Panc1 (cell line): ENCODE results near the gene MRAS. TPM values are rescaled to one million over a fixed set of nuclear protein-coding genes. Genes with fewer than 3 reads are reported as not detected.
A peak's percentile ranks its signal among the peaks of the same experiment; 100 is the strongest.

Experiments used
- ATAC-seq: fragments of 200-7000 bp; cut with Tn5 transposase; 2 replicates; pipeline ENCODE4 v1.9.1; 2020; ENCODE audit warnings: mild to moderate bottlenecking, moderate library complexity
- BruUV-seq: library from RNA; stranded (reverse); fragments of 400-500 nt; replicated peaks from 2 replicates; lab custom pipeline; 2021; lab: Mats Ljungman, UMichigan
- CTCF ChIA-PET: fragments of 300-600 bp; sonication (Branson Sonifier 250); formaldehyde crosslinking; loops from one replicate; lab custom pipeline; 2022; ENCODE audit warnings: antibody characterized with exemption; lab: Charles Lee
- POLR2A ChIA-PET: fragments of 300-600 bp; sonication (Branson Sonifier 250); formaldehyde crosslinking; loops from one replicate; lab custom pipeline; 2022; ENCODE audit warnings: antibody characterized with exemption; lab: Charles Lee
- DNase-seq: peaks from one replicate; pipeline ENCODE4 v3.0.0-alpha.2; 2010; ENCODE audit warnings: low read depth, low spot score
- H3K27ac ChIP-seq: 2 replicates; pipeline ENCODE4 v1.5.1; 2011; ENCODE audit warnings: mild to moderate bottlenecking, low read length, inconsistent platforms
- H3K27me3 ChIP-seq: fragments of 200-500 bp; sonication (Bioruptor generic); 2 replicates; pipeline ENCODE4 v1.6.0; 2014; ENCODE audit warnings: low read length, inconsistent platforms; ENCODE audit not compliant: control insufficient read depth, insufficient read depth
- H3K36me3 ChIP-seq: fragments of 200-500 bp; sonication (Bioruptor generic); 2 replicates; pipeline ENCODE4 v1.5.1; 2014; ENCODE audit warnings: inconsistent platforms, mild to moderate bottlenecking, low read length, moderate library complexity; ENCODE audit not compliant: control insufficient read depth, insufficient read depth
- H3K4me1 ChIP-seq: 2 replicates; pipeline ENCODE4 v1.5.1; 2011; ENCODE audit warnings: inconsistent platforms, mild to moderate bottlenecking, low read length, moderate library complexity; ENCODE audit not compliant: control insufficient read depth, insufficient read depth
- H3K4me3 ChIP-seq, 2 experiments: 2 replicates each; pipeline ENCODE4 v1.5.1; 2011 to 2012; ENCODE audit warnings: low read depth in 2 of 2, low read length in 2 of 2, mild to moderate bottlenecking in 2 of 2, inconsistent platforms in 1 of 2, moderate library complexity in 1 of 2
- H3K9me3 ChIP-seq: fragments of 200-500 bp; sonication (Bioruptor generic); 2 replicates; pipeline ENCODE4 v1.5.1; 2014; ENCODE audit warnings: low read depth, mild to moderate bottlenecking, inconsistent platforms, low read length, moderate library complexity; ENCODE audit not compliant: control insufficient read depth, insufficient read depth
- POLR2AphosphoS5 ChIP-seq: IDR thresholded peaks from 2 replicates; pipeline ENCODE4 v1.6.1; 2012; ENCODE audit warnings: mild to moderate bottlenecking, low read depth, low read length, moderate library complexity
- SIN3A ChIP-seq: IDR thresholded peaks from 2 replicates; pipeline ENCODE4 v1.6.1; 2012; ENCODE audit warnings: low read depth, mild to moderate bottlenecking, low read length, moderate library complexity, borderline replicate concordance; ENCODE audit not compliant: insufficient read depth
- TCF7L2 ChIP-seq: IDR thresholded peaks from 2 replicates; pipeline ENCODE4 v1.6.1; 2011; ENCODE audit warnings: mild to moderate bottlenecking, low read depth, low read length, inconsistent platforms
- in situ Hi-C: cut with HindIII; loops from 2 replicates; pipeline ENCODE4 v1.10.0; 2016; ENCODE audit warnings: low sequenced_read_pairs, low pct_unique_long_range_greater_than_20kb
- intact Hi-C: fragments of 100-400 bp; cut with micrococcal nuclease; formaldehyde crosslinking; loops from one replicate; pipeline ENCODE4 v1.10.0; 2022; ENCODE audit not compliant: unreplicated experiment
- total RNA-seq: library from RNA; stranded (reverse); gene quantifications from one replicate; pipeline ENCODE4 v1.2.1, GENCODE V29; 2021; ENCODE audit not compliant: unreplicated experiment
- TF ChIP-seq, protein P1 (sequence below), 2 experiments: IDR thresholded peaks; 2 replicates each; pipeline ENCODE4 v1.6.1; 2011 to 2012; ENCODE audit warnings: low read depth in 2 of 2, control low read depth in 1 of 2, low read length in 1 of 2, mild to moderate bottlenecking in 1 of 2, moderate library complexity in 1 of 2; ENCODE audit not compliant: insufficient read depth in 1 of 2
- TF ChIP-seq, protein P2 (sequence below): fragments of 450-650 bp; IDR thresholded peaks from 2 replicates; pipeline ENCODE4 v1.5.1; 2017; ENCODE audit warnings: mild to moderate bottlenecking

MRAS gene
- total RNA-seq, 1 experiment from 2014 or later: 14.2 TPM

DNA sequence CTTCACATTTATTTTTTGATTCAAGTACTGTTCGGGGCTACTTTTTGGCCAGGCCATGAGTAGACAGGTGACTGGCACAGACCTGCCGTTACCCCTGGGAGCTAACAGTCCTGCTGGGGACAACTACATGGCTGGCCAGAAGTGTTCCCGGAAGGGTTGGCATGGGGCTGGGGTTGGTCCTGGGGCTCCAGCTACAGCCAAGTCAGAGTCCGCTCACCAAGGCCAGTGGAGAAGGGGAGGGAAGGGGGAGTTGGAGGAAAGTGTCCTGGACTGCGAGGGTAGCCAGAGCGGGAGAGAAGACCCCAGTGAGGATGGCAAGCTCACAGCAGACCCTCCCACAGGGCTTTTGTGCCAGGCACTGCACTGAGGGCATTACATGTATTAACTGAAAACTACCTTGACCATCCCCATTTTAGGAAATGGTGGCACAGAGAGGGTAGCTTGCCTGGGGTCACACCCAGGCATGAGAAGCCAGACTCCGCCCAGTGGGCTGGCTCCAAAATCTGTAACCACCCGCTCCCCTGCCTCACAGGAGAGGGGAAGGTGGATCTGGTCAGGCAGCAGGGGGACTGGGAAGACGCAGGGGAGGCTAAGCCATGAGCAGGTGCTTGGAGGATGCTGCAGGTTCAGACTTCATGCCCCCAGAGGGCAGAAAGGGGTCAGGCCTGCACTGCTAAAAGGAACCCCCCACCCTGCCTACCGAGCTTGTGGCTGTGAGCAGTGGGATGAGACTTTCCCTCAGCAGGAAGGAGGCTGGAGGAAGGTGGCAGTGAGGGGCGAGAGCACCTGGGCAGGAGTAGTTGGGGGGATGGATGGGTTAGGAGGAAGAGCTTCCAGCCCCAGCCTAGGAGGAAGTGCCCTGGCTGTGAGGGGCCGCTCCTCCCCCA lies 47.7 kb downstream of the MRAS start:
- no peak overlapping the region for H3K27ac ChIP-seq
- POLR2A ChIA-PET: no interaction called here
- TF ChIP-seq SIN3A: no peak
- TF ChIP-seq, protein P1, sequence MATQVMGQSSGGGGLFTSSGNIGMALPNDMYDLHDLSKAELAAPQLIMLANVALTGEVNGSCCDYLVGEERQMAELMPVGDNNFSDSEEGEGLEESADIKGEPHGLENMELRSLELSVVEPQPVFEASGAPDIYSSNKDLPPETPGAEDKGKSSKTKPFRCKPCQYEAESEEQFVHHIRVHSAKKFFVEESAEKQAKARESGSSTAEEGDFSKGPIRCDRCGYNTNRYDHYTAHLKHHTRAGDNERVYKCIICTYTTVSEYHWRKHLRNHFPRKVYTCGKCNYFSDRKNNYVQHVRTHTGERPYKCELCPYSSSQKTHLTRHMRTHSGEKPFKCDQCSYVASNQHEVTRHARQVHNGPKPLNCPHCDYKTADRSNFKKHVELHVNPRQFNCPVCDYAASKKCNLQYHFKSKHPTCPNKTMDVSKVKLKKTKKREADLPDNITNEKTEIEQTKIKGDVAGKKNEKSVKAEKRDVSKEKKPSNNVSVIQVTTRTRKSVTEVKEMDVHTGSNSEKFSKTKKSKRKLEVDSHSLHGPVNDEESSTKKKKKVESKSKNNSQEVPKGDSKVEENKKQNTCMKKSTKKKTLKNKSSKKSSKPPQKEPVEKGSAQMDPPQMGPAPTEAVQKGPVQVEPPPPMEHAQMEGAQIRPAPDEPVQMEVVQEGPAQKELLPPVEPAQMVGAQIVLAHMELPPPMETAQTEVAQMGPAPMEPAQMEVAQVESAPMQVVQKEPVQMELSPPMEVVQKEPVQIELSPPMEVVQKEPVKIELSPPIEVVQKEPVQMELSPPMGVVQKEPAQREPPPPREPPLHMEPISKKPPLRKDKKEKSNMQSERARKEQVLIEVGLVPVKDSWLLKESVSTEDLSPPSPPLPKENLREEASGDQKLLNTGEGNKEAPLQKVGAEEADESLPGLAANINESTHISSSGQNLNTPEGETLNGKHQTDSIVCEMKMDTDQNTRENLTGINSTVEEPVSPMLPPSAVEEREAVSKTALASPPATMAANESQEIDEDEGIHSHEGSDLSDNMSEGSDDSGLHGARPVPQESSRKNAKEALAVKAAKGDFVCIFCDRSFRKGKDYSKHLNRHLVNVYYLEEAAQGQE (IDR thresholded peaks at IDR 0.05; ENCODE audit: insufficient read depth in 1 of 2, low read depth in 2 of 2, low read length in 1 of 2): no peak
- intact Hi-C loops (no loop called here), in situ Hi-C loops (no loop called here)
- no TSS peak for BruUV-seq
- no peak overlapping the region for H3K4me3 ChIP-seq
- H3K4me1 ChIP-seq: no peaks in the 10 kb centered on the region
- no peaks in the 10 kb centered on the region for H3K9me3 ChIP-seq
- ATAC-seq (no peak), DNase-seq (no peak)
- H3K27me3 ChIP-seq: no peaks in the 10 kb centered on the region
- CTCF ChIA-PET: no interaction called here
- H3K36me3 ChIP-seq: no peaks in the 10 kb centered on the region

DNA sequence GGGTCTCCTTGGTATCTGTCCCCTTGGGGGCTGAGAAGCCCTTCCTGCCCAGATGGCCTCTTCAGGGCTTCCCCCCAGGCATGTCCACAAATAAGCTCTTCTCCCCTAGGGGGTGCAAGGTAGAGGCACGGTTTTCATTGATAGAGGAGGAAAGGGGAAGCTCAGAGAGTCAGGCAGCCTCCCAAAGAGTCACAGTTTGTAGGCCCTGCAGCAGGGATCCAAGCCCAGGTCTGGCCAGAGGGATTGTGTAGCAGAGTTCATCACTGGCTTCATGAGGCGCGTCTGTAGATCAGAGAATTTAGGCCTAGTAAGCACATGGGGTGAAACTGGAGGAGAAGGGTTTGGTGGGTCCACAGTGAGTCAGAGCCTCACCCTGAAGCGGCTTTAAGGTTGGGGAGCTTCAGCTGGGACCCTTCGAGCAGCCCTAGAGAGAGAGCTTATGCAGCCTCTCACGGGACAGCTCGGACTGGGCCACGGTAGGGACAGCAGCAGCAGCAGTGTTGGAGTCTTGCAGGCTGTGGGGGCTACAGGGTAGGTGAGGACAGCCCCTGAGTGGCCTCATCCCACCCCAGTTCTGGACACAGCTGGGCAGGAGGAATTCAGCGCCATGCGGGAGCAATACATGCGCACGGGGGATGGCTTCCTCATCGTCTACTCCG lies 48.5 kb downstream of the MRAS start:
- in situ Hi-C loops: no loop called here
- H3K4me3 ChIP-seq: no peak overlapping the region
- intact Hi-C loops: no loop called here
- no peaks in the 10 kb centered on the region for H3K36me3 ChIP-seq
- BruUV-seq: no TSS peak
- H3K4me1 ChIP-seq: no peaks in the 10 kb centered on the region
- DNase-seq (no peak), ATAC-seq (peak; percentile 23; the same call in 1 of the 2 replicates)
- no peak overlapping the region for H3K27ac ChIP-seq
- POLR2A ChIA-PET: no interaction called here
- no peaks in the 10 kb centered on the region for H3K27me3 ChIP-seq
- no peaks in the 10 kb centered on the region for H3K9me3 ChIP-seq
- CTCF ChIA-PET: no interaction called here
- TF ChIP-seq POLR2AphosphoS5 (no peak), TCF7L2 (no peak), SIN3A (no peak)

DNA sequence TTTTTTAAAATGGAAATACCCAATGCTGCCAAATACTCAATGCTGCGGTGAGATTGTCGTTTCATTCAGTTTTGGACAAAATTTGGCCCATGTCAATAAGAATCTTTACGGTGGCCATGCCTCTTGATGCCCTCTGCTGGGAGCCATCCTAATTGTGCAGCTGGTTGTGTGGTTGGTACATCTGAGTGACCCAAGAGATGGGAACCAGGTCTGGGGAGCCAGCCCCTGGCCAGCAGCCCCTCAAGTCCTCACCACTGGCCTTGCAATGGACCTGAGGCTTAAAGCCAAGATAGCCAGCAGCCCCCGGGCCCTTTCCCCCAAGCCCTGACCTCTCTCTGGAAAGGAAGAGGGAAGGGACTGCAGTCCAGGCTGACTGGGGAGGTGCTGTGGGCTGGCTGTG lies 49.6 kb downstream of the MRAS start:
- TF ChIP-seq, protein P2, sequence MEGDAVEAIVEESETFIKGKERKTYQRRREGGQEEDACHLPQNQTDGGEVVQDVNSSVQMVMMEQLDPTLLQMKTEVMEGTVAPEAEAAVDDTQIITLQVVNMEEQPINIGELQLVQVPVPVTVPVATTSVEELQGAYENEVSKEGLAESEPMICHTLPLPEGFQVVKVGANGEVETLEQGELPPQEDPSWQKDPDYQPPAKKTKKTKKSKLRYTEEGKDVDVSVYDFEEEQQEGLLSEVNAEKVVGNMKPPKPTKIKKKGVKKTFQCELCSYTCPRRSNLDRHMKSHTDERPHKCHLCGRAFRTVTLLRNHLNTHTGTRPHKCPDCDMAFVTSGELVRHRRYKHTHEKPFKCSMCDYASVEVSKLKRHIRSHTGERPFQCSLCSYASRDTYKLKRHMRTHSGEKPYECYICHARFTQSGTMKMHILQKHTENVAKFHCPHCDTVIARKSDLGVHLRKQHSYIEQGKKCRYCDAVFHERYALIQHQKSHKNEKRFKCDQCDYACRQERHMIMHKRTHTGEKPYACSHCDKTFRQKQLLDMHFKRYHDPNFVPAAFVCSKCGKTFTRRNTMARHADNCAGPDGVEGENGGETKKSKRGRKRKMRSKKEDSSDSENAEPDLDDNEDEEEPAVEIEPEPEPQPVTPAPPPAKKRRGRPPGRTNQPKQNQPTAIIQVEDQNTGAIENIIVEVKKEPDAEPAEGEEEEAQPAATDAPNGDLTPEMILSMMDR: no peak
- TF ChIP-seq TCF7L2 (no peak), SIN3A (no peak), POLR2AphosphoS5 (no peak)
- TF ChIP-seq, protein P1 (IDR thresholded peaks at IDR 0.05; ENCODE audit: insufficient read depth in 1 of 2, low read depth in 2 of 2, low read length in 1 of 2): no peak
- no TSS peak for BruUV-seq
- Histone ChIP-seq H3K4me1 (no peaks in the 10 kb centered on the region), H3K27ac (no peak overlapping the region), H3K4me3 (no peak overlapping the region), H3K36me3 (no peaks in the 10 kb centered on the region), H3K27me3 (no peaks in the 10 kb centered on the region), H3K9me3 (no peaks in the 10 kb centered on the region)
- in situ Hi-C loops: no loop called here
- ChIA-PET POLR2A (no interaction called here), CTCF (no interaction called here)
- no peak for ATAC-seq
- no peak for DNase-seq
- intact Hi-C loops: no loop called here
